CD4-positive, alpha-beta T cell treated with Interleukin-6 for 4 hours (primary cell): Measurements from ENCODE around the gene SPRED1.
A peak's percentile ranks its signal among the peaks of the same experiment; 100 is the strongest.
"Not testable (repeated sequence)": the region's sequence is repeated elsewhere in the genome, so short reads cannot be mapped to it uniquely, and the experiment has no call there.

Experiments
- DNase-seq: peaks from one replicate; pipeline ENCODE4 v3.0.0-alpha.2; 2020; ENCODE audit warnings: mixed read lengths

SPRED1 gene

GRCh38 chr15:38237021-38237420, 15.6 kb upstream of the SPRED1 start:
- DNase-seq = not testable (repeated sequence)

- DNase-seq = no peak
Observed at GRCh38 chr15:38238311-38238710, 14.3 kb upstream of the SPRED1 start.

GRCh38 chr15:38242055-38242454, 10.6 kb upstream of the SPRED1 start:
- no peak for DNase-seq

GRCh38 chr15:38243278-38244055, 9.2 kb upstream of the SPRED1 start:
- DNase-seq = no peak

GRCh38 chr15:38247336-38247735, 5.3 kb upstream of the SPRED1 start:
- no peak for DNase-seq

GRCh38 chr15:38253351-38253781, 730 bp downstream of the SPRED1 start:
- no peak for DNase-seq

GRCh38 chr15:38254051-38254883, 1.6 kb downstream of the SPRED1 start:
- peak; percentile 55 for DNase-seq

- no peak for DNase-seq
Observed at GRCh38 chr15:38255690-38256089, 3.1 kb downstream of the SPRED1 start.

GRCh38 chr15:38257676-38258075, 5.0 kb downstream of the SPRED1 start:
- DNase-seq = no peak

GRCh38 chr15:38259134-38259533, 6.5 kb downstream of the SPRED1 start:
- DNase-seq = no peak

GRCh38 chr15:38260077-38260476, 7.4 kb downstream of the SPRED1 start:
- DNase-seq = no peak

GRCh38 chr15:38263251-38263650, 10.6 kb downstream of the SPRED1 start:
- DNase-seq = no peak

GRCh38 chr15:38263996-38264395, 11.4 kb downstream of the SPRED1 start:
- DNase-seq = no peak

- no peak for DNase-seq
Observed at GRCh38 chr15:38266247-38266986, 13.8 kb downstream of the SPRED1 start.

GRCh38 chr15:38267421-38268022, 14.9 kb downstream of the SPRED1 start:
- DNase-seq = no peak

- no peak for DNase-seq
Observed at GRCh38 chr15:38271144-38271543, 18.5 kb downstream of the SPRED1 start.

GRCh38 chr15:38271895-38272294, 19.3 kb downstream of the SPRED1 start:
- DNase-seq = no peak

- not testable (repeated sequence) for DNase-seq
Observed at GRCh38 chr15:38272431-38272830, 19.8 kb downstream of the SPRED1 start.

GRCh38 chr15:38274135-38274534, 21.5 kb downstream of the SPRED1 start:
- no peak for DNase-seq

GRCh38 chr15:38275959-38276358, 23.3 kb downstream of the SPRED1 start:
- no peak for DNase-seq

- DNase-seq = not testable (repeated sequence)
Observed at GRCh38 chr15:38277281-38277680, 24.6 kb downstream of the SPRED1 start.

GRCh38 chr15:38281031-38281430, 28.4 kb downstream of the SPRED1 start:
- no peak for DNase-seq

- no peak for DNase-seq
Observed at GRCh38 chr15:38283010-38283409, 30.4 kb downstream of the SPRED1 start.
